ENCODE measurements around the gene CDC20B.
"Not testable (repeated sequence)": the region's sequence is repeated elsewhere in the genome, so short reads cannot be mapped to it uniquely, and the experiment has no call there.

The CDC20B gene

DNA sequence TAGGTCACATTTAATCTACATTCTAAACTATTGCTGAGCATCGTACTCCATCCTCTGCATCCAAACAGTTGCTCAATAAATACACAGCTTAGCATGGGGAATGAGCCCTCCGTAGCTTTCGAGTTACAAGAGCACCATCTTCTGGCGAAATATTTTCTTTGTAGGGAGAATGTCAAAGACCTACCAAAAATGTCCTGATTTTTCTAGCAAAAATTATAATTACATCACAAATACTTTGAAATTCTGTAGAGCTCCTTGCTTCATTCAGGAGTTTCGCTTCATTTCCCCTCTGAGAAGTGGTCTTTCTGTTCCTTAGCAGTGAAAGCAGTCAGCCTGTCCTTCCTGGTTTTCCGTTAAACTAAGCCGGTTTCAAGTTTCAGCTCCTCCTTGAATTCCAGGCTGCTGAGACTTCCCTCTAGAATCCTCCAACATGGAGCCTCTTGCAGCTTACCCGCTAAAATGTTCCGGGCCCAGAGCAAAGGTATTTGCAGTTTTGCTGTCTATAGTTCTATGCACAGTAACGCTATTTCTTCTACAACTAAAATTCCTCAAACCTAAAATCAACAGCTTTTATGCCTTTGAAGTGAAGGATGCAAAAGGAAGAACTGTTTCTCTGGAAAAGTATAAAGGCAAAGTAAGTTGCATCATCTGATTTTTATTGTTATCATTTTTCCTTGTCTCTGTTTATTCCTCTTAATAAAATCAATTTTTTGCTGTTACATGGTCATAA, 13.0 kb downstream of the CDC20B start, which contains the start of gene GPX8:
GPX8 (plus strand) TSS at position 409 of the 730 bp plus-strand sequence; CDS start at position 431, 22 bp downstream.
- no peak for DNase-seq

DNA sequence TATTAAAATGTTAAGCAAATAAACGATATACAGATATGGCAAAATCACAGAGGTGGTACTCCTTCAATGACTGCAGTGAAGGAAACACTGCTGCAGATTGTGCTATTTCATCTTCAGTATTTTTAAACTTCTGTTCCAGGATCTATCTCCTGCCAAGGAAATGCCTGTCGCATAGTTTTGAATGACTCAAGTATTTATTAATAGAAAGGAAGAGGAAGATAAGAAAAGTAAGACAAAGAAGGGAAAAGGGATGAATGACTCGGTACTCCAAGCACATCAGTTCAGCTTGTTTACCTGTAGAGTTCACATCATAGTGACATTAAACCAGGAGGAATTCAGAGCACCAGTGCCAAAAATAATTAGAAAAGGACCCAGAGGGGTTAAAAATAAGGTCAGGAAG, 18.1 kb downstream of the CDC20B start:
- DNase-seq = no peak

DNA sequence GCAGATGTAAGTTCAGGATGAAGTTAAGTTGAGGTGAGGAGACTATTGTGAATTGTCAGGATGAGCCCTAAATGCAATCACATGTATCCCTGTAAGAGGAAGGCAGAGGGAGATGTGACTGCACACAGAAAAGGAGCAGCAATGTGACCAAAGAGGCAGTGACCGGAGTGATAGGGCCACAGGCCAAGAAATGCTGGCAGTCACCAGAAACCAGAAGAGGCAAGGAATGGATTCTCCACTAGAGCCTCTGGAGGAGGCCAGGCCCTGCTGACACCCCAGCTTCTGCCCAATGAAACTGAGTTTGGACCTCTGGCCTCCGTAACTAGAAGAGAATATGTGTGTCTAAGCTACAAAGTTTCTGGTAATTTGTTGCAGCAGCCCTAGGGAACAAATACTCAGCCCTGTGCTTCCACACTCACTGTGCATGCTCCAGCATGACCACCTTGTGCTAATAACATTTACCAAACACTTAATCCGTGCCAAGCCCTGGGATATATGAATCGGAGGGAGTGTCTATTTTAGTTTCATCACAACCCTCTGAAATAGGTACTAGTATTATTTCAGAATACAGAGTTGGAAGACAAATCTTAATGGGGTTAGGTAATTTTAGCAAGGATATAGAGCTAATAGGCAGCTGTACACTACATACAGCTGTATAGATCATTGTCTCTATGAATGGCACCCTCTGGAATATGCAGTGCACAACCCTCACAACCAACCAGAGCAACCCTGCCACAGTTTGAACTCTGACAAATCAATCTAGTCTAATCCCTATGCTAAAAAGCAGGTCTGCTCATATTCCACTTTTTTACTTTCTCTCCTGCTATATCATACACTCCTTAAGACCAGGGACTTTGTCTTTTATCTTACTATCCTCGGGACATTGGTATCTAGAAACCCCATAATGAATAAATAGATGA, 20.8 kb downstream of the CDC20B start:
- DNase-seq = no peak

DNA sequence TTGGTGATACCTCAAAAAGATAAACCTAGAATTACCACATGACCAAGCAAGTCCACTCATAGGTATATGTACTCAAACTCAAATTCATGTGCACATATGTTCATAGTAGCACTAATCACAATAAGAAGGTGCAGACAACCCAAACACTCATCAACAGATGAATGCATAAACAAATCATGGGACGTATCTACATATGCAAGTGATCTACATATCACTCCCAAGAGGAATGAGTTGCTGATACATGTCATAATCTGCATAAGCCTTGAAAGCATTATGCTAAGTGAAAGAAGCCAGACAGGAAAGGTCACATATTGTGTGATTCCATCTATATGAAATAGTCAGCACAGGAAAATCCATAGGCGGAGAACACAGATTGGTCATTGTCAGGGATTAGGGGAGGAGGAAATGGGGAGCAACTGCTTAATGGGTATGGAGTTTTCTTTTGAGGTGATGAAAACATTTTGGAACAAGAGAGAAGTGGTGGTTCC, 23.6 kb downstream of the CDC20B start:
- DNase-seq = no peak

DNA sequence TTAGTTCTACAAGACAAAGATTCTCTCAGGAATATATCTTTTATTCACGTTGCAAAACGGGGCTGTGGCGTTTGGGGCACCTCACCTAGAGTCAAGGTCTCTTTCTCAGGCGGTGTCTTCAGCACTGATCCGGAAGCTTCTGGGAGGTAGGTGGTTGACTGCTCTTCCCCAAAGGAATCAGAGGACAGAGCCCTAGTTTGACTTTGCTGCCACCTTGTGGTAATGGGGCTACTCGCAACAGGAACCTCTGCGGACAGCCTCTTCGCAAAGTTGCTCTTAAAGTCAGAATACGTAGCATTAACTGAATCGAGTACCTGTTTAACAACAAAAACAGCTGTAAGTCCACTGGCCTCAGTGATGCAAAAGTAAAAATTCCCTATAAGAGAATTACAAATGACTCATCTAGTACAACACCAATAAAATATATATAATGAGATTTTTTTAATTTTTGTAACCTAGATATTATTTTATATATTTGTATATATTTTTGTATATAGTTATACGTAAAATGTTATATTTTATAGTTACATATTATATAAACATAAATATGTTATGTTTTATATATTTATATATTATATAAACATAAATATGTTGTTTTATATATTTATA, 26.3 kb downstream of the CDC20B start:
- DNase-seq = no peak

DNA sequence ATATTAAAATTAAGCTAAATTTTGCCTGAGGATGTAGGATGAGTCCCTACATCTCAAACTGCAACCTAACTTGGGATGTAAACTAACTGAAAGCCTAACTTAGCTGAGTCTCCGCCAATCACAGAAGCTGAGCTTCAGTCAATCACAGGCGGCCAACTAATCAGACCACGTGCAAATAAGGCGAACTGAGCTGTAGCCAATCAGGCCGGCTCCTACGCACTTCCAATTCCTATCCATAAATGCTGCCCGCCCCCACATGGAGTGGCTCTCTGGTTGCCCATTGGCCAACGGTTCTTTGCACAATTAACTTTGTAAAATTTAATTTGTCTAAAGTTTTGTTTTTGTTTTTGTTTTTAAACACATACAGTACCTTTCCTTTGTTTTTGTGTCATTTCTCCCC, 26.9 kb downstream of the CDC20B start:
- no peak for DNase-seq

DNA sequence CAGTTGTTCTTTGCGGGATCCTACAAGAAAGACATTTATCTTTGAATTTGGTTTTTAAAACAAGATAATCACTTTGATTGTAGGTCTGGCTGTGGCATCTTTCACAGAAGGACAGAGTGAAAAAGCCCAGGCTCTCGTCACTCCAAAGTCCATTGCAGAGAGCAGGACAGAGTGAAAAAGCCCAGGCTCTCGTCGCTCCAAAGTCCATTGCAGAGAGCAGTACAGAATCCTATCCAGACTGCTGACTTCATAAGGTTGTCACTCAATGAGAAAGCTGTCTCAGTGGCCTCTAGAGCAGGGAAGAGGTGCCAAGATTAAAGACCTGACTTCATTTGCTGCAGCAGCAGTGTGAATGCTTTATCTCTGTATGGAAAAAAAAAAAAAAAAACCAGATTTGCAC, 29.4 kb downstream of the CDC20B start:
- no peak for DNase-seq

DNA sequence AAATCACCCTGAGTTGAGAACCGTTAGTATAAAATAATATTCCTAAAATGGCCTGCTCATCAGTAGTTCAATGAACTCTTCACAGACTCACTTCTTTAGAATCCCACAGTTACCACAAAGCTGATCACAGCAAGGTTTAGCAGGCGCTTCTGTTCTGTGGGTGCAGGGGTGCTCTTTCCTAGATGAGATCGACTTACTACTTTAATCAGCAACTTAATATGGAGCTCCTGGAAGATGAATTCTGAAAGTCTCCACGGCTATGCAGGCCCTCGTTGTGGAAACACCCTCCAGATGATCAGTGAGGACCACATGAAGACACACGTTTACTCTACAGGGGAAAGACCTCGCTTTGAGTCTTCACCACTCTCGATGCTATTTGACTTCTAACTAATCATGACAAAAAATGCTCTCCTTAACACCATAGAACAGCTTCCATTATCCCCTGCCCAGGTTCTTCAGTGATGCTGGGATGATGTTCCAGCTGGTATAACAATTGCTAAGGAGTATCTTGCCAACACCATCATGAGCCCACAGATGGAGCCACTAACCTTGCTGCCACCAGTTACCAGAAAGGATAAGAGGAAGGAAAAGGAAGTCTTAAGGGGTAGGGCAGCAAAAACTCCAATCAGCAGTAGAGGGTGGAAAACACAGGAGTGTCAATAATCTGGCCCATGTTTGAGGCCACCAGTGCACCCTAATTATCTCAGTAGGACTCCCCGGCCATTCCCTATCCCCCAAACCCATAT, 30.9 kb downstream of the CDC20B start:
- no peak for DNase-seq

DNA sequence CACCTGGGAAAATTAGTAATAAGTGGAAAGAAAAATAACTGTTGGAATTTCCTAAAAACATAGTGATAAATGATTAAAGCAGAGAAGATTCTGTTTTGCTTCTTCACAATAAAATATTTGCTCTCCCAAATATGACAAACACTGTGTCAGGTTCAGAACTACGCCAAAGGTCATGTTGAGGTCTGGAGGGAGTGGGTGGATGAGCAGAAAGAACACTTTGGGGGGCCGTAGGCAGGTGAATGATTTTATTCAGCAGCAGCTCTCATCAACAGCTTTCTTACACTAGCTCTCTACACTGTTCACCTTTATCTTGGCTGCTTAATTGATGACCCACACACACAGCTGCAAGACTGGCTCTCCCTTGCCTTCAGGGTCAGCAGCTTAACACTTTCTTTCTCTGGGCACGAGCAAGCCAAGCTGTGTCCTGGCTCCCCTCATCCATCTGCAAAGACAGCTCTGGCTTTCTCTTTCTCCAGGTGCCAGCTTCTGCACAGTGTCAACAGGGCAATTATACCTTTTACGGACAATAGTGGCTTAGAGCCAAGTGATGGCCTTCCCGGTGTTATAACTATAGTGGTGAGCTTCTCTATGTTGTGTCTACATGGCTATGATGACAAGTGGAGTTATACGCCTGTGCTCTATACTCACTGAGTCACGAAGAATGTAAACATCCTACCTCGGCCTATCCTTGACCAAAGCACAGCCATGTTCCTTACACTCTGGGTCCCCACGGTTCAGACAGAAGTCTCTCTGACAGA, 31.9 kb downstream of the CDC20B start:
- DNase-seq = no peak

DNA sequence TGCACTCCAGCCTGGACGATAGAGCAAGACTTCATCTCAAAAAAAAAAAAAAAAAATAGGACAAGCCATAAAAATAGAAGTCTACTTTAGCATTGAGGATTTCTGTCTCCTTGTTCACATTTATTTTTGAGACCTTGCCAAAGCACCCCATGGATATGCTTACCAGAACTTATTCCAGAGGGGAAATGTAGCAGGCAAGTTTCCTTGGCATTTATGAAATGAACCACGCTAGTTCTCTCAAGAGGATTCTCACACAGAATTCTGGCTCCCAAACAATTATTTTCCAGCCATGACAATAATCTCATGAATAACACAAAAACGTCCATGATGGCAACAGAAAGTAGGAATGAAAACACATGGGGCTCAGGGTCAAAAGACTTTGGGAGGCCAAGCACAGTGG, 36.5 kb downstream of the CDC20B start:
- no peak for DNase-seq

DNA sequence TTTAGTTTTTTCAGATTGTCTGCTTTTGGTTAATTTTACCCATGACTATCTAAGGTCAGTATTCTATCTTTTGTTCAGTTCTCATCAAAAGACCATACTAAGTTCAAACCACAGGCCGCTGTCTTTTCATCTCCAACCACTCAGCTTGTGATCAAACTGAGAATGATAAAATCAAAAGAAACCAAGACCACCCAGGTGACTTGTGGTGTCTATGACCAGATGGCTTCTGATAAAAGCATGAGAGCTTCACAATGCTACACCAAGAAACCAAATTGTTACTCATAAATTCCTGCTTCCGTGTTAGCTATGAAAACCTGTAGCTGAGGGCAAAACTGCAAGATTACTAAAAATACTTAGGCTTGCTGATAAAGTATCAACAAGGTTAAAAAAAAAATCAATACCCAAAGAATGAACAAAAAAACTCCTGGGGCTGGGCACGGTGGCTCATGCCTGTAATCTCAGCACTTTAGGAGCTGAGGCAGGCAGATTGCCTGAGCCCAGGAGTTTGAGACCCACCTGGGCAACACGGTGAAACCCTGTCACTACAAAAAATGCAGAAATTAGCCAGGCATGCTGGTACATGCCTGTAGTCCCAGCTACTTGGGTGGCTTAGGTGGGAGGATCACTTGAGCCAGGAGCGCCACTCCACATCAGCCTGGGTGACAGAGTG, 38.8 kb downstream of the CDC20B start:
- no peak for DNase-seq

DNA sequence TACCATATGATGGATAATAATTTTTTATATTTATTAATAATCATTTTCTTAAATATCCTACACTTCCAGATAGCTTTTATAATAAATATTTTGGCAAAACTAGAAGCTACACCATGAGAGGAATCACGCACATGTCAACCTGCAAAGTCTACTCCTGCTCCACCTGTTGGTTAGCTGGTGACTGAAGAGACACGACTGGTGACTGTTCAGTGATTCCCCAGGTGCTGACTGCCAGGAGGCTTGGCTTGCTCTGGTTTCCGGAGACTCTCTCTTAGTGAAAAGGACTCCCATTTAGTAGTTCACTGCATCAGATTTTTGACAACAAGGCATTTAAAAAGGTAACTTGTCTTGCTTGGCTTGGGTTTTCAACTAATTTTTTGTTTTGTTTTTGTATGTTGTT, 49.6 kb downstream of the CDC20B start:
- no peak for DNase-seq

DNA sequence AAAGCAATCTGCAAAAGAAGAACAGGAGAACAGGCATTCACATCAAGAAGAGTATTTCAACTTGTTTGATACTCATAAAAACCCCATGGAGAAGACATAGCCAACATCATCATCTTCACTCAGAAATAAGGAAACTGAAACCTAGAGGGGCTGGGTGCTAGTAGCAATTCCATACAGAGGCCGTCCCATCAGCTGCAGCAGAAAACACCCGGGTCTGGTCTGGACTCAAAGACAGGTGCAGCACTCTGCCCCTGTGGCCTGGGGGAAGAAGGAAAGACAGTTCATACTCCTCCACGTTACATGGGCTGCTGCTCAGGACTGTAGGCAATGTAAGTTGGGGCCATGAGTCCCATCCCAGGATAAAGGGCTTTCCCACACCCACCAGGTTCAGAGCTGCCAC, 58.9 kb downstream of the CDC20B start:
- DNase-seq = no peak

DNA sequence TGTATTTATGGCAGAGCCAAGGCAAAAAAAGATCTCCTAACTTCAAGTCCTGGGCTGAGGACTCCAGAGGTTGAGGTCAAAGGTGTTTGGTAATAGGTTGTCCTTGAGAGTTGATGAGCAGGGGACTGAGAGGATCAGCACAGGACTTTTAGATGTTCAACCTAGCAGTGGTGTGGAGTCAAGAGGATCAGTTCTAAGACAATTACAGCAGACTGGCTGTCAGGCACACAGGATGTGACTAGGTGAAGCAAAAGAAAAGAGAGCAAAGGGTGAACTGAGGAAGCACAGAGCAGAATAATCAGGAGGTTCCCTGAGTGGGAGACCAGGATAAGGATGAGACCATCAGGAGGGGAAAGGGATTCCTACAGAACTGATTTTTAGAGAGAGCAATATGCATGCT, 59.6 kb downstream of the CDC20B start:
- DNase-seq = no peak

DNA sequence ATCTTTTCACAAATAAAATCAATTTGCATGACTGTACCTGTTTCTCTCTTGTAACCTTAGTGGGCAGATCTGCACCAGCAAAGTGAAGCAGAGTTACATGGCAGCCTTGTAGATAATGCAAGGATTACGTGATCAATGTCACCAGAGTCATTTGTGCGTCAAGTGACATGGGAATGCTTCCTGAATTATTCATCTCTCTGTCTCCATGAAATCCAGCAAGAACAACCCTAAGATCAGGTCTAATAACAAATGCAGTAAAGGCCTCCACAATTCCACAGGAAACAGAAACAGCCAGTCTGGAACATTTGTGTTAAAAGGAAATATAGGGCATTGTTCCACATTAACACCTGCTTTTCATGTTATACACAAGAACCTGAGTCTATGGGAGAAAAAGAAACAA, 62.8 kb downstream of the CDC20B start:
- DNase-seq = no peak

DNA sequence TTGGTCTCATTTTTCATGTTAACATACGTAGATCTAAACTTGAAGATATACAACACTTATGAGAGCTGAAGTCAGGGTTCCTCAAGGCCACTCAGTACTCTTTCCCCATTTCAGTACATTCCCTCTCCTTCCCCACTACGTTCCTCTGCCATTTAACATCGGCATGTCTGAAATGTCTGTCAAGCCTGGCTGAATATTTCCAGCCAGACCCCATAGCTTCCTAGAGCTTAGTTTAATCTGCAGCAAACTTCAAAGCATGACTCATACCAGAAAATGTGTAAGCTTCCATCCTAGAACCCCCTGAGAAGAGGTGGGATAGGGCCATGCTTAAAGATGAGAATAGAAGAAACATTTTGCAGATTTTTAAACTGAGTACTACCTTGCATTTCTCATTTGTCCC, 64.3 kb downstream of the CDC20B start:
- DNase-seq = no peak

DNA sequence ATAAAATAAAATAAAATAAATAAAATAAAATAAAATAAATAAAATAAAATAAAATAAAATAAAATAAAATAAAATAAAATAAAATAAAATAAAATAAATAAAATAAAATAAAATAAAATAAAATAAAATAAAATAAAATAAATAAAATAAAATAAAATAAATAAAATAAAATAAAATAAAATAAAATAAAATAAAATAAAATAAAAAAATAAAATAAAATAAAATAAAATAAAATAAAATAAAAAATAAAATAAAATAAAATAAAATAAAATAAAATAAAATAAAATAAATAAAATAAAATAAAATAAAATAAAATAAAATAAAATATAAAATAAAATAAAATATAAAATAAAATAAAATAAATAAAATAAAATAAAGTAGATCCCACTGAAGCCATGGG, 67.0 kb downstream of the CDC20B start:
- DNase-seq = not testable (repeated sequence)

DNA sequence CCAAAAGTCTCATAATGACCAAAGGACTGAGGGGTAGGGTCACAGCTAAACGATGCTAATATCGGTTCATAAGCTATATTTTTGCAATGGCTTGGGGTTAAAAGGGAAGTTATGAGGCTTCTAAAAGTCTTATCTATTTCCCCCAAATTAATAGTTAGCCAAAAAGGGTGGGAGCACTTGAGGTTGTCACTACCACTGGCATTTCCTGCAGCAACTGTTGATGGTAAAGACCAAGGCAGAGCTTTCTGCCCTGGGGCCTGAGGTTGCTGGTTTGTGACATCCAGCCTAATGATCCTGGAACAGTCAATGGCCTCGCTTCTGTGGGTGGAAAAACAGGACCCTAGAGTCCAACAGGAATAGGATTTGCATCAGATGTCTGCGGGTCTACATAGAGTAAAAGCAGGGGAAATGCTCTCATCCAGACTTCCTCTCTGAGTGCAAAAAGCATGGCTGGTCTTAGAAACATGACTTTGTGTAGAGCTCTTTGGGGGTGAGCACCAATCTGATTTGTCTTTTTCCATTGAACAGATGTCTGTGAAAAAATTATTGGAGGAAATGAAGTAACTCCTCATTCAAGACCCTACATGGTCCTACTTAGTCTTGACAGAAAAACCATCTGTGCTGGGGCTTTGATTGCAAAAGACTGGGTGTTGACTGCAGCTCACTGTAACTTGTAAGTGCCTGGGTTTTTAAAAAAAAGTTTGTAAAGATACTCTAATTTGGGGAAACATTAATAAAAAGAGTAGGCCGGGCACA, 67.9 kb downstream of the CDC20B start:
- DNase-seq = no peak

DNA sequence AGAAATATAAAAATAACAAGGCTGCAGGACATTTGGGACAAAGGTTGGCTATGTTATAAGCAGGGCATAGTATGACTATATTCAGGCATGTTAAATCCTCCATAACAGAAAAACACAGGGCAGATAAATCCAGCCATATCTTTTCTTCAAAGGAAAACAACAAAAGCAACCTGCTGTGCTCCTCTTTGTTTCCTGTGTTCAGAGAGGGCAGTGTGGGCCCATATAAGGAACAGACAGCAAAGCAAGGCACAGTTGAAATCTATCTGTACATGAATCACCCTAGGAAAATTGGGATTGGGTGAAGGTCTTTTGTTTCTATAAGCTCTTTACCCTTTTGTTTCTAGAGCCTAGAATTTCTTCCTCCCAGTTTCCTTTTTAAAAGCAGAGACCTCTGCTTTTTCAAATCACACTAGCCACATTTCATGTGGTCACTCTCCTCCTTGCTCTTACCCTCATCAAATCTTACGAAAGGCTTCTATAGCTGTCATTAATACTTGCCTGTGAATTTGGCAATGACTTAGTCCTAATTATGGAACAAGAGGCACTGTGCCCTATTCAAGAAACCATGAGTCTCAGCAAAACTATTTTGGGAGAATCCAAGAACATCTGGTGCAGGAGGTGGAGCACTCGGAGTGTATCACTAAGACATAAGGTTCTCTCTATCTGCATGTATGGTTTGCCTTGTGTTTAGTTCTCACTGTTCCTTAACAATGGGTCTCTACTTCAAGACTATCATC, 68.8 kb downstream of the CDC20B start:
- DNase-seq = no peak

DNA sequence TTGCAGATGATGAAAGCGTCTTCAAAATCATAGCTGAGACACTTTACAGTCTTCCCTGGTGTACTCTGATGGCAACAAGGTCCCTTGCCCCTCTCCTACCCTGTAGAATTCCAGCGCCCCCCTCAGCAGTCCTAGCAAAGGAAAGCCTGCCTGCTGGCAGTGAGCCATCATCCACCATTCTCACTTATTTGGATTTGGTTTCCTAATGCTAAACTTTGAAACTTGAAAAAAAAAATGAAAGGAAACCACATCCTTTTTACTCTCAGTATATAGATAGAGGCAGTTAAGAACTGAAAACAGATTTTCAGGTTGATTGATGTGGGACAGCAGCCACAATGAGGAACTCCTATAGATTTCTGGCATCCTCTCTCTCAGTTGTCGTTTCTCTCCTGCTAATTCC, 70.6 kb downstream of the CDC20B start, which contains the start of gene GZMA:
GZMA (plus strand) TSS at position 299 of the 400 bp plus-strand sequence; CDS start at position 336, 37 bp downstream.
- no peak for DNase-seq
